LNCaP clone FGC (cell line): ENCODE measurements around the gene CACNA1C.

ENCODE experiments used
- DNase-seq: peaks from one replicate; pipeline ENCODE4 v3.0.0-alpha.2; 2011; ENCODE audit warnings: low read depth
- H3K4me3 ChIP-seq: 2 replicates; pipeline ENCODE4 v1.5.1; 2011; ENCODE audit warnings: mild to moderate bottlenecking, low read depth, low read length, control low read depth
- CTCF ChIP-seq: IDR thresholded peaks from 2 replicates; pipeline ENCODE4 v1.5.1; 2012; ENCODE audit warnings: mild to moderate bottlenecking; ENCODE audit not compliant: control insufficient read depth, insufficient read depth; ENCODE audit errors: extremely low read depth

CACNA1C gene

GRCh38 chr12:2226641-2227040, 173.9 kb downstream of the CACNA1C start:
- no peak for TF ChIP-seq CTCF
- no peak overlapping the region for H3K4me3 ChIP-seq
- DNase-seq = no peak

GRCh38 chr12:2227360-2227759, 174.6 kb downstream of the CACNA1C start:
- H3K4me3 ChIP-seq = no peak overlapping the region
- DNase-seq = no peak
- TF ChIP-seq CTCF = no peak

GRCh38 chr12:2228535-2228934, 175.7 kb downstream of the CACNA1C start:
- no peak for DNase-seq
- H3K4me3 ChIP-seq = no peak overlapping the region
- TF ChIP-seq CTCF = no peak

GRCh38 chr12:2229661-2230539, 177.1 kb downstream of the CACNA1C start:
- DNase-seq = no peak
- H3K4me3 ChIP-seq = no peak overlapping the region
- no peak for TF ChIP-seq CTCF

GRCh38 chr12:2231011-2231595, 178.3 kb downstream of the CACNA1C start:
- TF ChIP-seq CTCF = no peak
- no peak overlapping the region for H3K4me3 ChIP-seq
- no peak for DNase-seq

- no peak for DNase-seq
- TF ChIP-seq CTCF = no peak
- H3K4me3 ChIP-seq = no peak overlapping the region
These were observed 179.2 kb downstream of the CACNA1C start for GRCh38 chr12:2231956-2232355.

- H3K4me3 ChIP-seq = no peak overlapping the region
- no peak for DNase-seq
- no peak for TF ChIP-seq CTCF
These were observed 180.2 kb downstream of the CACNA1C start for GRCh38 chr12:2233034-2233433.
